Measurements from ENCODE around the gene FCHSD1.

DNA sequence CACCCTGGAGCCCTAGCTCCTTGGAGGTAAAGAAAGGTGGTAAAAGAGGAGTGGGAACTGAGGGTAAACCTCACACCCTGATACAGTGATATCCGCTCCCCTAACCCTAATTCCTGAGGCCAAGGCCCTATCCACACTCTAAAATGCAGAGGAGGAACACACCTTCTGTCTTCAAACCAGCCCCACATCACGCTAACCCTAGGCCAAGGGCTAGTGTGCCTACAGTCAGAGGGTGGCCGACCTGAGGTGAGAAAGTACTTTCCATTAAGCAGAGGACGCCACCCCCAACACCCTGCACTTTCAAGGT is 15.2 kb downstream of the FCHSD1 start:
- TF ChIP-seq POLR2A (IDR thresholded peaks at IDR 0.05), result no peak
- TF ChIP-seq, protein P1, sequence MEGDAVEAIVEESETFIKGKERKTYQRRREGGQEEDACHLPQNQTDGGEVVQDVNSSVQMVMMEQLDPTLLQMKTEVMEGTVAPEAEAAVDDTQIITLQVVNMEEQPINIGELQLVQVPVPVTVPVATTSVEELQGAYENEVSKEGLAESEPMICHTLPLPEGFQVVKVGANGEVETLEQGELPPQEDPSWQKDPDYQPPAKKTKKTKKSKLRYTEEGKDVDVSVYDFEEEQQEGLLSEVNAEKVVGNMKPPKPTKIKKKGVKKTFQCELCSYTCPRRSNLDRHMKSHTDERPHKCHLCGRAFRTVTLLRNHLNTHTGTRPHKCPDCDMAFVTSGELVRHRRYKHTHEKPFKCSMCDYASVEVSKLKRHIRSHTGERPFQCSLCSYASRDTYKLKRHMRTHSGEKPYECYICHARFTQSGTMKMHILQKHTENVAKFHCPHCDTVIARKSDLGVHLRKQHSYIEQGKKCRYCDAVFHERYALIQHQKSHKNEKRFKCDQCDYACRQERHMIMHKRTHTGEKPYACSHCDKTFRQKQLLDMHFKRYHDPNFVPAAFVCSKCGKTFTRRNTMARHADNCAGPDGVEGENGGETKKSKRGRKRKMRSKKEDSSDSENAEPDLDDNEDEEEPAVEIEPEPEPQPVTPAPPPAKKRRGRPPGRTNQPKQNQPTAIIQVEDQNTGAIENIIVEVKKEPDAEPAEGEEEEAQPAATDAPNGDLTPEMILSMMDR (IDR thresholded peaks at IDR 0.05 in 8 of 11, conservative IDR thresholded peaks at IDR 0.05 in 3 of 11), result no peak
- TF ChIP-seq POLR2AphosphoS5 (IDR thresholded peaks at IDR 0.05), result no peak

Data from spleen (tissue), 7 donors.